HG03196 (cell line): ENCODE results near the gene ZNF839.

Experiments used
- ATAC-seq: cut with Tn5 transposase; IDR thresholded peaks from one replicate; pipeline ENCODE4 v1.9.1; 2021; ENCODE audit not compliant: unreplicated experiment

Gene ZNF839

DNA sequence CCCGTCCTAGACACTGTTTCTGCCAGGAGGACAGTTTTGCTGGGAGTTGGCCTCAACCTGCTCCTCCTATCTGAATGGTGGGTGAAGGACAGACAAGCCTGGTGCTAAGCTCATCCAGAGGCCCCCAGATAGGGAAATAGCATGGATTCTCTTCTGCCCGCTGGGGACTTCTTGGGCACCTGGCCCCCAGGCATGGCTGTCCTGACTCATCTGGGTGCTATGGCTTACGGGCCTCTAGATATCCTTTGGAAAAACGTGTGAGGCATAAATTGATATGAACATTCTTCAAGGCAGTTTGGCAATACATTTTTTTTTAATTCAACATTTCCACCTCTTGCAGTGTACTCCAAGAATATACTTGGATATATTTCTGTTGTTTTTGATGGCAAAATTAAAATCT is 51.8 kb downstream of the ZNF839 start:
- ATAC-seq: no peak

- ATAC-seq: no peak
Observed at GRCh38 chr14:102373110-102373509, 53.6 kb downstream of the ZNF839 start.

DNA sequence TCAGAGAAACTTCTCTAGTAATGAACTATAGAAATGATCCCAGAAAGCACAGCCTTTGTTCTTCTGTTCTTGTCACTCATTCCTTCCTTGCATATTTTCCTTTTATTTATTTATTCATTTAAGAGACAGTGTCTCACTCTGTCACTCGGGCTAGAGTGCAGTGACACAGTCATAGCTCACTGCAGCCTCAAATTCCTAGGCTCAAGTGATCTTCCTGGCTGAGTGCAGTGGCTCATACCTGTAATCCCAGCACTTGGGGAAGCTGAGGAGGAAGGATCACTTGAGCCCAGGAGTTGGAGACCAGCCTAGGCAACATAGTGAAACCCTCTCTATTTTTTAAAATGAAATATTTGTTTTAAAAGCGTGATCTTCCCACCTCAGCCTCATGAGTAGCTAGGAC is 54.7 kb downstream of the ZNF839 start:
- ATAC-seq: no peak

- ATAC-seq: no peak
Observed at GRCh38 chr14:102375119-102375518, 55.6 kb downstream of the ZNF839 start.

- no peak for ATAC-seq
Observed at GRCh38 chr14:102377696-102378095, 58.1 kb downstream of the ZNF839 start.

DNA sequence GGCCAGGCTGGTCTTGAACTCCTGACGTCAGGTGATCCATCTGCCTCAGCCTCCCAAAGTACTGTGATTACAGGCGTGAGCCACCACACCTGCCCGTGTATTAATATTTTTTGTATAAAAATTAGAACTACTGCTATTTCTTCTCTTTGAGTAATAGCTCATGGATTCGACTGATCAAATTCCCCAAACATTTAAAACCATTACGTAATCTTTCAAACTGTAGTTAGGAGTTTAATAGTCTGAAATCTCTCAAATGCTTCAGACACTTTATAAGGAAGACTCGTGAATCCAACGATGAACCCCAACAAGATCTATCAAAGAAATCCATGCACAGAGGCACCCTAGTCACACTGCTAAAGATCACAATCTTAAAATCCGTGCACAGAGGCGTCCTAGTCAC is 59.3 kb downstream of the ZNF839 start:
- ATAC-seq: no peak

GRCh38 chr14:102387086-102387485 is 67.5 kb downstream of the ZNF839 start:
- no peak for ATAC-seq

GRCh38 chr14:102389246-102389645 is 69.7 kb downstream of the ZNF839 start:
- ATAC-seq: no peak

- ATAC-seq: no peak
Observed at GRCh38 chr14:102390064-102390855, 70.7 kb downstream of the ZNF839 start.
